Islet of Langerhans (tissue), 1 donor: Measurements from ENCODE around the gene CORO7.
"Not testable (repeated sequence)": the region's sequence is repeated elsewhere in the genome, so short reads cannot be mapped to it uniquely, and the experiment has no call there.

Experiments used
- FAIRE-seq: peaks from one replicate; lab custom pipeline; 2011; peaks lifted over from hg19 to GRCh38; lab: Jason Lieb, UNC

CORO7 gene

DNA sequence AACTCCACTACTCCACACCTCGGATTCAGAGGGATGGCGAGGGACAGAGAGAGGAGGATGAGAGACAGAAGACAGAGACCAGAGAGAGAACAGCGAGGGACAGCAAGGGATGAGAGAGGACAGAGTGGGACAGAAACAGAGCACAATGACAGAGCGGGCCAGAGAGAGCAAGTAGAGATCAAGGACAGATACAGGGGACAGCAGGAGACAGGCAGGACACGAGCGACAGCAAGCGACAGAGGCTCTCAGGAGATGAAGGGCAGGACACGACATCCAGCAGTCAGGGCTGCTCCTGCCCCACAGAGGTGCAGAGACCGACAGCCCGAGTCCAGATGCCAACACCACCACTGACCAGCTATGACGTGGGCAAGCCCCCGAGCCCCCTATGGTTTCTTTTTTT lies 14.9 kb downstream of the CORO7 start:
- no peak for FAIRE-seq

- FAIRE-seq = no peak
Measured at GRCh38 chr16:4401094-4401501, 15.3 kb downstream of the CORO7 start.

DNA sequence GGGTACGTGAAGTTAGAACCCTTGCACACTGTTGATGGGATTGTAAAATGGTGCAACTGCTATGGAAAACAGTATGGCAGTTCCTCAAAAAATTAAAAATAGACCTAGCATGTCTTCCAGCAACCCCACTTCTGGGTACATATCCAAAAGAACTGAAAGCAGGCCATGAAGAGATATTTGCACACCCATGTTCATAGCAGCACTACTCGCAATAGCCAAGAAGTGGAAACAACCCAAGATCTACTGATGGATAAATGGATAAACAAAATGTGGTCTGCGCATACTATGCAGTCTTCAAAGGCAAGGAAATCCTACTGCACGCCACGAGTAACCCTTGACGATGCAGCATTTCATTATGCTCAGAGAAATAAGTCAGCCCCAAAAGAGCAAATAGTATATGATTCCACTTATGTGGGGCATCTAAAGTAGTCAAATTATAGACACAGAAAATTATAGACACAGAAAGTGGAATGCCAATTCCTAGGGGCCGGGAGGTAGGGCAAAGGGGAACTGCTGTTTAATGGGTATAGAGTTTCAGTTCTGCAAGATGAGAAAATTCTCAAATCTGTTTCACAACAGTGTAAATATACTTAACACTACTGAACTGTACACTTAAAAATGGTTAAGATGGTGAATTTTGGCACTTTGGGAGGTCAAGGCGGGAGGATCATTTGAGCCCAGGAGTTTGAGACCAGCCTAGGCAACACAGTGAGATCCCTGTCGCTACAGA lies 17.2 kb downstream of the CORO7 start:
- FAIRE-seq = no peak

DNA sequence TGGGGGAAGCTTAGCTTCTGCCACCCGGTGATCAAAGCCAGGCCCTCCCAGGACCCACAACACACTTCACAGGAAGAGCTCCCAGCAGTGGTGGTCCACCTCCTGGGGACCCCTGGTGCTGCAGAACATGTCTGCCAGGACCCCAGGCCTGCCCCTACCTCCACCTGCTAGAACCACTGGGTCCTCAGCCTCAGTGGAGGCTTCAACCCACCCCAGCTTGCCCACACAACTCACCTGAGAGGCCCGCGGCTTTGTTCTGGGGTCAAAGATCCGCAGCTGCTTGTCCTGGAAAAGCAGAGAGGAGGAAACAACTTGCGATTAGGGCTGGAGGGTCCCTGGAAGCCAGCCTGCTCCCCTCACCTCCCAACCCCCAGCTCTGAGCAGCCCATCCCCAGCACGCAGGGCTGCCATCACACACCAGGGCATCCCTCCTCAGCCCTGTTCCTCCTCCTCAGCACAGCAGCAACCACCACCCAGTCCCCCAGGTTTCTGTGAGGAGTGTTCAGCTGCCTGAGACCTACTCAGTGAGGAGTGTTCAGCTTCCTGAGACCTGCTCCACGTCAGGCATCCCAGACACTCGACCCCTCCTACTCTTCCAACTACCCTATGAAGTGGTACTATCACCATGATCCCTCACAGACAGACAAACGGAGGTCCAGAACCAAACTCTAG lies 21.2 kb downstream of the CORO7 start:
- FAIRE-seq = no peak

DNA sequence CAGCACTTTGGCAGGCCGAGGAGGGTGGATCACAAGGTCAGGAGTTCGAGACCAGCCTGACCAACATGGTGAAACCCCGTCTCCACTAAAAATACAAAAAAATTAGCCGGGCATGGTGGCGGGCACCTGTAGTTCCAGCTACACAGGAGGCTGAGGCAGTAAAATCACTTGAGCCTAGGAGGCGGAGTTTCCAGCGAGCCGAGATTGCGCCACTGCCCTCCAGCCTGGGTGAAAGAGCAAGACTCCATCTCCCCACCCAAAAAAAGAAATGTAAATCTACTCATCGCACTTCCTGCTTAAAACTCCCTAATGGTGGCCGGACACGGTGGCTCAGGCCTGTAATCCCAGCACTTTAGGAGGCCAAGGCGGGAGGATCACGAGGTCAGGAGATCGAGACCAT lies 22.5 kb downstream of the CORO7 start:
- FAIRE-seq = not testable (repeated sequence)

DNA sequence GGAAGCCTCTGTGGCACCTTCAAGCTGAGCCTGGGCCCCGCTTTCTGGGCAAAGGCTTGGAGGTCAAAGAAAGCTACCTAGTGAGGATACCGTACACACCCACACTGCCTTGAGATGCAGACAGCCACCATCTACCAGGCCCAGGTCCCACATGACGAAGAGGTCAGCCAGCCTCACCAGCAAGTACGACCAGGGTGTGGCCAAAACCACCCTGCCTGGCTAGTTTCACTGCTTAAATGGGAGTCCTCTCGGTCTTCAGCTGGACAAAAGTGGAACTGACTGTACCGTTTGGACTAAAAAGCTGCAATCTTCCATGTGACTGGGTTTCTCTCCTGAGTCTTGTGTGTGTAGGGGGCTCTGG lies 23.2 kb downstream of the CORO7 start:
- no peak for FAIRE-seq

GRCh38 chr16:4392382-4393239 lies 23.8 kb downstream of the CORO7 start:
- FAIRE-seq = no peak

GRCh38 chr16:4391631-4392381 lies 24.6 kb downstream of the CORO7 start:
- FAIRE-seq = no peak

DNA sequence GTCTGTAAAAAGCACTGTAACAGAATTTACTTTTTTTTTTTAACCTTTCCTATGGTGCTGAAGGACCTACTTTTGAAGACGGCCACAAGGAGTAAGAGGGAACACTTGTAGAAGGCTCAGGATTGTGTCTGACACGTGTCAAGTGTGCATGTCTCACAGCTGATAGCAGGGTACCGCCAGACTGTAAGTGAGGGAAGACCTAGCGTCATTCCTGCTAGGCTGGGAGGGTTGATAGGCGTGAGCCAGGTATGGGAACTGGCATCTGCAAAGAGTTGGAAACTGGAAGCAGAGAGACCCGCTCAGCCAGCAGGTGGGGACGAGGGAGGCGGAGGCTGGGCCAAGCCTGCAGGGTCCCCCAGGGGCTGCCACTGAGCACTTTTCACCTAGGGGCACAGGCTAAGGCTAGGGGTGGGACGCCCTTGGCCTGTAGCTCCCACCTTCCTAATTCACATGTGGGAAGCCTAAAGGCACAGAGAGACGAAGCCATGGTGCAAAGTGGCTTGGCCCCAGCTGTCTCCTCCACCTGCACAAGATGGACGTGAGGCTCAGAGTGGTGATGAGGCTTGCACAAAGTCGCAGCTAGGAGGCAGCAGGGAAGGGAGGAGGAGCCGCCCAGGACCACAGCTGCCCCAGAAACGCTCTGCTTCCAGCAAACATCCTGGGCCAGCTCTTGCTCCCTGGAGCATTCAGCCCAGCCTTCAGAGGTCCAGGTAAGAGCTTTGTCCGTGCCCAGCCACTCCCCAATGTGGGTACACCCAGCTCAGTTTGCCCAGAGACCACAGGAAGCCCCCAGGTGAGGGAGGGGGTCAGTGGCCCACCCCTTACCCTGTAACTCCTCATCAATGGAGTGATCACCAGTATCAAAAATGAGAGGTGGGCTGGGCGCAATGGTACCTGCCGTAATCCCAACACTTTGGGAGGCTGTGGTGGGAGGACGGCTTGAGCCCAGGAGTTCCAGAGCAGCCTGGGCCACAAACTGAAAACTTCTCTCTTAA lies 25.8 kb downstream of the CORO7 start:
- FAIRE-seq = no peak

GRCh38 chr16:4389051-4389955 lies 27.1 kb downstream of the CORO7 start:
- no peak for FAIRE-seq

GRCh38 chr16:4388271-4389021 lies 27.9 kb downstream of the CORO7 start:
- no peak for FAIRE-seq

GRCh38 chr16:4387781-4388180 lies 28.6 kb downstream of the CORO7 start:
- FAIRE-seq = no peak

- FAIRE-seq = no peak
Measured at GRCh38 chr16:4386951-4387565, 29.3 kb downstream of the CORO7 start.

DNA sequence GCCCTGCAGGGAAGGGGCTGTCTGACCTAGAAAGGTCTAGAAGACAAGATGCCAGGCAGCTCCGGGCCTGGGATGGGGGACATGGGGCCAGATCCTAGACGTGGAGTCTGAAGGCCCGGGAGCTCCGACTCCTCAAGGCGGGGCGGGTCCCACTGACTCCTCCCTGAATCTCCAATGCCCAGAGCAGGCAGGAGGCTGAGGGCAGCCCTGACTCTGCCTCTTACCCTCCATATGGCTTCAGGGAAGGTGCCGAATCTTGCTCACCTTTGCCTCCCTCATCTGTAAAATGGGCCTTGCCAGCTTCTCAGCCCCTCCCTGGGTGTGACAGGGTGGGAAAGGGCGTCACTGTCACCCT lies 30.0 kb downstream of the CORO7 start:
- FAIRE-seq = no peak

DNA sequence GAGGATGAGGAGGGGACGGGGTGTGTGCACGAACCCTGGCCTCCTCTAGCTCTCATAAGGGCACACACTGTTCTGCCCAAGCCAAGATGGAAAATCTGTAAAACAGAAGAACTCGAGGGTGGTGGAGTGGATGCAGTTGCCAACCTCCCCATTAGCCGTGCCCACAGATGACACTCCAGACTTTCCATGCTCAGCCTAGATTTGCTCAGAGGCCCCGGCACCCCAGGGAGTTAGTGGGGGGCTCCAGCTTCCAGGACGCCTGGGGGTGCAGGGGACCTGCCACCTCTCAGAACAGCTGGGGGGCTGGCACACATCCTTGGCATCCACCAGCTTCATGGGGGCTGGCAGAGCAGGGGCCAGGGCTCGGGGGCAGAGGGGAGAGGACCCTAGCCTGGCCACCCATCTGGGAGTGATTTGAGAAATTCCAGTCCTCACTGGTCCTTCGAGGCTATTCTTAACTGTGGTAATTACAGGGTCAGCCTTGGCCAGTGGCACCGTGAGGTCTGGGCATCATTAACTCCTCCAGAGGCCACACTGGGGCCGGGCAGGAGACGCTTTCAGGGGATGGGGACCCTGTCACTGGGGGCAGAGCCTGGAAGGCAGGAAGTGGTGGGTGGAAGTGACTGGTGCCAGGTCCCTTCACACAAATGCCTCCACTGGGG lies 30.5 kb downstream of the CORO7 start:
- no peak for FAIRE-seq

DNA sequence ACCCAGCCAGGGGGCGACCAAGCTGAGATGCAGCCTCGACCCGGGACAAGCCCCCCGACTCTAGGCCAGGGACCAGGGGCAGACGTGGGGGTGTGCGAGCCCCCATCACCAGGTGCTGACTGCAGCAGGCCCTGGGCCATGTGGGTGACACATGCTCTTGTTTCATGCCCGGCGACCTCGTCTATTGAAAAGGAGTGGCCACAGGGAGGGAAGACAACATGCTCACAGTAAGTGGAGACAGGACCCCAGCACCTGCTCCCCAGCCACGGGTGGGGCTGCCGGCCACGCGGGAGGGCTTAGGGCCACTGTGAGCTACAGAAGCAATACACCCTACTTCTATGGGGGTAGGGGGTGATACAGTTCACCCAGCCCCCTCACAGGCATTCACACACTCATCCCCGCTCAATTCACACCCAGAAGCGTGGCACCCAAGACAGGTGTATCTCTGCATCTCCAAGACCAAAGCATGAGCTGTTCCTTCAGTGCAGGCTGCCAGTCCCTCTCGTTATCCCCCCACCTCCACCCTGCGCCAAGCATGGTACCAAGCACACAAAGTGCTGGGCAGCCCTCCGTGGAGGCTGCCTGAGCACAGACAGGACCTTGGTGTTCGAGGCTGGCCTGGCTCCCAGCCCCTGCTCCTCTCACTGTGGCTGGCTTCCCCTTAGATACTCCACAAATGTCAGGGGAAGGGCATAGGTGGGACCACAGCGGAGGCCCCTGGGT lies 31.2 kb downstream of the CORO7 start:
- FAIRE-seq = no peak

- no peak for FAIRE-seq
Measured at GRCh38 chr16:4384509-4384942, 31.9 kb downstream of the CORO7 start.
